Measurements from ENCODE around the gene HBA2.
"Not testable (repeated sequence)": the region's sequence is repeated elsewhere in the genome, so short reads cannot be mapped to it uniquely, and the experiment has no call there.

HBA2 gene

GRCh38 chr16:159136-159849 lies 13.4 kb upstream of the HBA2 start:
- FAIRE-seq: no peak

GRCh38 chr16:160242-160641 lies 12.4 kb upstream of the HBA2 start:
- FAIRE-seq: not testable (repeated sequence)

- FAIRE-seq: no peak
Measured at GRCh38 chr16:160691-161190, 11.9 kb upstream of the HBA2 start.

GRCh38 chr16:162271-162991 lies 10.2 kb upstream of the HBA2 start:
- no peak for FAIRE-seq

GRCh38 chr16:163139-163538 lies 9.5 kb upstream of the HBA2 start:
- FAIRE-seq: not testable (repeated sequence)

GRCh38 chr16:163696-164095 lies 9.0 kb upstream of the HBA2 start:
- not testable (repeated sequence) for FAIRE-seq

- not testable (repeated sequence) for FAIRE-seq
Measured at GRCh38 chr16:164134-164823, 8.4 kb upstream of the HBA2 start.

- no peak for FAIRE-seq
Measured at GRCh38 chr16:164827-165538, 7.7 kb upstream of the HBA2 start.

GRCh38 chr16:165539-166374 lies 6.9 kb upstream of the HBA2 start, which contains the start of gene HBM:
TSS of gene HBM (plus strand) at chr16:165978. CDS start at chr16:165998, 20 bp downstream.
- no peak for FAIRE-seq

GRCh38 chr16:166375-167121 lies 6.1 kb upstream of the HBA2 start:
- FAIRE-seq: no peak

- no peak for FAIRE-seq
Measured at GRCh38 chr16:167122-167690, 5.5 kb upstream of the HBA2 start.

GRCh38 chr16:168424-168823 lies 4.3 kb upstream of the HBA2 start:
- no peak for FAIRE-seq

- no peak for FAIRE-seq
Measured at GRCh38 chr16:169014-169413, 3.7 kb upstream of the HBA2 start.

GRCh38 chr16:170088-170507 lies 2.6 kb upstream of the HBA2 start:
- not testable (repeated sequence) for FAIRE-seq

GRCh38 chr16:170788-171187 lies 1.9 kb upstream of the HBA2 start:
- no peak for FAIRE-seq

- not testable (repeated sequence) for FAIRE-seq
Measured at GRCh38 chr16:173211-173854, 657 bp downstream of the HBA2 start.

- FAIRE-seq: not testable (repeated sequence)
Measured at GRCh38 chr16:173928-174769, 1.5 kb downstream of the HBA2 start.

GRCh38 chr16:175011-175949 lies 2.6 kb downstream of the HBA2 start:
- FAIRE-seq: no peak
